ENCODE results near the gene MAL. TPM values are rescaled to one million over a fixed set of nuclear protein-coding genes. Genes with fewer than 3 reads are reported as not detected.

The MAL gene
- total RNA-seq, 1 experiment from 2014 or later: 1.6 TPM

- Histone ChIP-seq H3F3A (ENCODE audit: low read length, unreplicated experiment) (no peaks in the 10 kb centered on the region), H3K4me1 (ENCODE audit: insufficient read depth, low read length) (peaks cover 69% of the 10 kb centered on the region), H3K27ac (ENCODE audit: low read length) (no peak overlapping the region), H4K20me1 (ENCODE audit: low read length) (no peaks in the 10 kb centered on the region), H3K27me3 (ENCODE audit: low read length) (no peaks in the 10 kb centered on the region), H2AFZ (ENCODE audit: low read length) (no peak overlapping the region), H3K4me3 (ENCODE audit: low read length) (no peak overlapping the region), H3K9me2 (replicated peaks; ENCODE audit: low read length) (no peaks in the 10 kb centered on the region), H3K9me3 (ENCODE audit: low read length) (no peaks in the 10 kb centered on the region), H3K79me2 (ENCODE audit: low read length) (no peaks in the 10 kb centered on the region), H3K36me3 (ENCODE audit: low read depth, low read length) (no peaks in the 10 kb centered on the region), H3K9ac (ENCODE audit: low read length) (no peak overlapping the region), H3K4me2 (ENCODE audit: low read length) (0 out of 2 replicates have a peak overlapping the region, but pooled peaks have one; percentile 35)
- no peak for DNase-seq
- CTCF ChIA-PET: interaction anchor here (0.7 kb wide), 1 partner anchor 16 kb away, joined by 3 read pairs; no protein-coding TSS in a partner anchor
- POLR2A ChIA-PET (ENCODE audit: unreplicated experiment): no interaction called here
- no peak for ATAC-seq
- intact Hi-C loops (cut with micrococcal nuclease): no loop called here
- BruUV-seq (replicated peaks): no TSS peak
- TF ChIP-seq EZH2 (IDR thresholded peaks at IDR 0.05; ENCODE audit: low read length, unreplicated experiment) (no peak), EZH2phosphoT487 (IDR thresholded peaks at IDR 0.05; ENCODE audit: borderline replicate concordance, low read length) (no peak)
- TF ChIP-seq, protein P1, sequence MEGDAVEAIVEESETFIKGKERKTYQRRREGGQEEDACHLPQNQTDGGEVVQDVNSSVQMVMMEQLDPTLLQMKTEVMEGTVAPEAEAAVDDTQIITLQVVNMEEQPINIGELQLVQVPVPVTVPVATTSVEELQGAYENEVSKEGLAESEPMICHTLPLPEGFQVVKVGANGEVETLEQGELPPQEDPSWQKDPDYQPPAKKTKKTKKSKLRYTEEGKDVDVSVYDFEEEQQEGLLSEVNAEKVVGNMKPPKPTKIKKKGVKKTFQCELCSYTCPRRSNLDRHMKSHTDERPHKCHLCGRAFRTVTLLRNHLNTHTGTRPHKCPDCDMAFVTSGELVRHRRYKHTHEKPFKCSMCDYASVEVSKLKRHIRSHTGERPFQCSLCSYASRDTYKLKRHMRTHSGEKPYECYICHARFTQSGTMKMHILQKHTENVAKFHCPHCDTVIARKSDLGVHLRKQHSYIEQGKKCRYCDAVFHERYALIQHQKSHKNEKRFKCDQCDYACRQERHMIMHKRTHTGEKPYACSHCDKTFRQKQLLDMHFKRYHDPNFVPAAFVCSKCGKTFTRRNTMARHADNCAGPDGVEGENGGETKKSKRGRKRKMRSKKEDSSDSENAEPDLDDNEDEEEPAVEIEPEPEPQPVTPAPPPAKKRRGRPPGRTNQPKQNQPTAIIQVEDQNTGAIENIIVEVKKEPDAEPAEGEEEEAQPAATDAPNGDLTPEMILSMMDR (conservative IDR thresholded peaks at IDR 0.05; ENCODE audit: low read depth, low read length): no peak
Measured at GRCh38 chr2:95058989-95059641, 33.6 kb downstream of the MAL start.

DNA sequence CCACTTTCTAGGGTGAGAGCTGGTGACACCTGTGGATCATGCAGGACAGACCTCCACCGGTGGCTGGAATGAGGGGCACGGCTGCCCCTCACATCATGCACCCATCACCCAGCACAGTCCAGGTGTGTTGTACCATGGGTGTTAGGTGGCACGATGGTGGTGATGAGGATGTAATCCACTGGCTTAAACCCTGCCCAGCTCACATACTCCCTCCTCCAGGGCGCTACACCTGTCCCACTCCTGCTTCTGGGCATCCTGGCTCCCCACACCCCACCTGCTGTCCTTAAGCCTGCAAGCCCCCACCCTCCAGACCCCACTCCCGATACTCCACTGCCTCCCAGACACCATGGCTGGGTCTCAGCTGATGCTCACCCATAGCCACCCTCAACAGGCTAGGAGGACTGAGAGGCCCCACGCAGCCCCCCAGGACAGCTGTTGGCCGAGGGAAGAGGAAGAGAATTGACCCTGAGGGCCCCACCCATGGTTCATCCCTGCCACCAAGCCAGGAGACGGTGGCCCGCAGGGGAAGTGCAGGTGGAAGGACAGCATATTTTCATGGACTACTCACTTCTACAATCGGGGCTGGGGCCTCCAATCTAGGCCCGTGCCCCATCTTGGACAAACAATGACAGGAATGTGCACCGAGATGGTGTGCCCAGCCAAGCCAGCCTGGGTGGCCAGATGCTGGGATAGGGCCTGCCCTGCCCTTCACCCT, 34.3 kb downstream of the MAL start:
- intact Hi-C loops (cut with micrococcal nuclease): loop anchor here (5.0 kb wide), 1 partner anchor 38 kb away; no protein-coding TSS in a partner anchor
- Histone ChIP-seq H3K79me2 (ENCODE audit: low read length) (no peaks in the 10 kb centered on the region), H4K20me1 (ENCODE audit: low read length) (no peaks in the 10 kb centered on the region), H3K9ac (ENCODE audit: low read length) (no peak overlapping the region), H3K27me3 (ENCODE audit: low read length) (no peaks in the 10 kb centered on the region), H3K4me1 (ENCODE audit: insufficient read depth, low read length) (peaks cover 69% of the 10 kb centered on the region), H3K9me2 (replicated peaks; ENCODE audit: low read length) (no peaks in the 10 kb centered on the region), H3K27ac (ENCODE audit: low read length) (peak overlapping the region; percentile 22; the same call in 1 of the 2 replicates), H3F3A (ENCODE audit: low read length, unreplicated experiment) (no peaks in the 10 kb centered on the region), H3K4me2 (ENCODE audit: low read length) (peak overlapping the region; percentile 35), H3K4me3 (ENCODE audit: low read length) (no peak overlapping the region), H2AFZ (ENCODE audit: low read length) (0 out of 2 replicates have a peak overlapping the region, but pooled peaks have one; percentile 19), H3K36me3 (ENCODE audit: low read depth, low read length) (no peaks in the 10 kb centered on the region), H3K9me3 (ENCODE audit: low read length) (no peaks in the 10 kb centered on the region)
- TF ChIP-seq EZH2phosphoT487 (IDR thresholded peaks at IDR 0.05; ENCODE audit: borderline replicate concordance, low read length) (no peak), EZH2 (IDR thresholded peaks at IDR 0.05; ENCODE audit: low read length, unreplicated experiment) (no peak)
- TF ChIP-seq, protein P1 (conservative IDR thresholded peaks at IDR 0.05; ENCODE audit: low read depth, low read length): no peak
- ATAC-seq: peak; percentile 52
- peak; percentile 84 for DNase-seq
- BruUV-seq (replicated peaks): no TSS peak
- CTCF ChIA-PET: interaction anchor here (0.7 kb wide), 1 partner anchor 15 kb away, joined by 3 read pairs; no protein-coding TSS in a partner anchor
- POLR2A ChIA-PET (ENCODE audit: unreplicated experiment): no interaction called here
